ENCODE results near the gene GBGT1. TPM values are rescaled to one million over a fixed set of nuclear protein-coding genes. Genes with fewer than 3 reads are reported as not detected.

The GBGT1 gene
- total and polyA plus RNA-seq, 9 of the 15 experiments (the other 6 are each of a cell fraction or from before 2014, with no cell fraction given) = 0.55 to 25.8 (median 13.7) TPM

DNA sequence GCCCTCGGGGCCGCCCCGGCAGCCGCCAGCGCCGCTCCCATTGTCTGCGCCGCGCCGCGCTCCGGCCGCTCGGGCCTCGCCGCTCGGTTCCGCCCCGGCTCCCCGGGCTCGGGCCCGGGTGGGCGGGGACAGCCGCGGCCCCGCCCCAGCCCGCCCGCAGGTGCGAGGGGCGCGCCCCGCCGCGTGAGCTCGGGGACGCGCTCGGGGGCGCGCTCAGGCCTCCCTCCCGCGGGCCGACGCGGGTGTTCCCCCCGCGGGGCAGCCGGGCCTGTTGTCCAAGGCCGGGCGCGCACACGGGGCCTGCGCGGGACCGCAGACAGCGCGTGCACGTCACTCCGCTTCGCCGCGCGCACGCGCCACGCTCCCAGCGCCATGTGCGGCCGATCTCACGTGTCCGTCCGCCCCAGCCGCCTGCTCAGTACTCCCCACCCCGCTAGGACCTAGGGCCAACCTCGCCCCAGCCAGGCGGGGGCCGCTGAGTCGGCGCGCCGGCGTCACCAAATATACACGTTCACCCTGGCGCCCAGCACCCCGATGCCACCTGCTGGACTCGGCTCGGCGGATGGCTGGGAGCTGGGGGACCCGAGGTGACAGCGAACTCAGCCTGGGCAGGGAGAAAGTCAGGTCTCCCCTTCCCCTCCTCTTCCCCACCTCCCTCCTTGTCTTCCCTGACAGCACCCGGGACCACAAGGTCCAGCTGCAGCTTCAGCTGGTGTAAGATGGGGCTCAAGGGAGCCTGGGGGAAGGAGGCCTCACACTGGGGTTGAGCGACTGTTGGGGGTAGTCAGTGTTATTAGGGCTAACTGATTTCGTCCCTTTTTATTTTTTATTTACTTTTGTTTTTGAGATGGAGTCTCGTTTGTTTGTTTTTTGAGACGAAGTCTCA, 14.3 kb downstream of the GBGT1 start (continued):
- TF ChIP-seq, protein P1, sequence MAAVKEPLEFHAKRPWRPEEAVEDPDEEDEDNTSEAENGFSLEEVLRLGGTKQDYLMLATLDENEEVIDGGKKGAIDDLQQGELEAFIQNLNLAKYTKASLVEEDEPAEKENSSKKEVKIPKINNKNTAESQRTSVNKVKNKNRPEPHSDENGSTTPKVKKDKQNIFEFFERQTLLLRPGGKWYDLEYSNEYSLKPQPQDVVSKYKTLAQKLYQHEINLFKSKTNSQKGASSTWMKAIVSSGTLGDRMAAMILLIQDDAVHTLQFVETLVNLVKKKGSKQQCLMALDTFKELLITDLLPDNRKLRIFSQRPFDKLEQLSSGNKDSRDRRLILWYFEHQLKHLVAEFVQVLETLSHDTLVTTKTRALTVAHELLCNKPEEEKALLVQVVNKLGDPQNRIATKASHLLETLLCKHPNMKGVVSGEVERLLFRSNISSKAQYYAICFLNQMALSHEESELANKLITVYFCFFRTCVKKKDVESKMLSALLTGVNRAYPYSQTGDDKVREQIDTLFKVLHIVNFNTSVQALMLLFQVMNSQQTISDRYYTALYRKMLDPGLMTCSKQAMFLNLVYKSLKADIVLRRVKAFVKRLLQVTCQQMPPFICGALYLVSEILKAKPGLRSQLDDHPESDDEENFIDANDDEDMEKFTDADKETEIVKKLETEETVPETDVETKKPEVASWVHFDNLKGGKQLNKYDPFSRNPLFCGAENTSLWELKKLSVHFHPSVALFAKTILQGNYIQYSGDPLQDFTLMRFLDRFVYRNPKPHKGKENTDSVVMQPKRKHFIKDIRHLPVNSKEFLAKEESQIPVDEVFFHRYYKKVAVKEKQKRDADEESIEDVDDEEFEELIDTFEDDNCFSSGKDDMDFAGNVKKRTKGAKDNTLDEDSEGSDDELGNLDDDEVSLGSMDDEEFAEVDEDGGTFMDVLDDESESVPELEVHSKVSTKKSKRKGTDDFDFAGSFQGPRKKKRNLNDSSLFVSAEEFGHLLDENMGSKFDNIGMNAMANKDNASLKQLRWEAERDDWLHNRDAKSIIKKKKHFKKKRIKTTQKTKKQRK (IDR thresholded peaks at IDR 0.05; ENCODE audit: borderline replicate concordance, low read depth, low read length) = no peak
- TF ChIP-seq TGIF2 (CRISPR knock-in tag; IDR thresholded peaks at IDR 0.05) (no peak; the same call in 1 of the 2 replicates), PHB (CRISPR knock-in tag; IDR thresholded peaks at IDR 0.05) (peak; percentile 78; the same call in 1 of the 2 replicates), THRAP3 (IDR thresholded peaks at IDR 0.05; ENCODE audit: borderline replicate concordance) (no peak), MYC (IDR thresholded peaks at IDR 0.05; ENCODE audit: low read depth, low read length) (peak; percentile 100), MYC (CRISPR knock-in tag; IDR thresholded peaks at IDR 0.05; ENCODE audit: borderline replicate concordance, low read depth) (peak; percentile 84; the same call in 1 of the 2 replicates), ZKSCAN8 (CRISPR knock-in tag; IDR thresholded peaks at IDR 0.05) (no peak), BACH1 (tag; IDR thresholded peaks at IDR 0.05) (peak; percentile 57; the same call in 1 of the 2 replicates), CHD4 (IDR thresholded peaks at IDR 0.05; ENCODE audit: insufficient read depth, insufficient replicate concordance, low read depth, low read length, poor library complexity, severe bottlenecking) (no peak), PYGO2 (tag; IDR thresholded peaks at IDR 0.05) (no peak), POLR3A (IDR thresholded peaks at IDR 0.05; ENCODE audit: borderline replicate concordance, extremely low read depth, insufficient read depth, insufficient read length) (no peak)
- TF ChIP-seq, protein P2, sequence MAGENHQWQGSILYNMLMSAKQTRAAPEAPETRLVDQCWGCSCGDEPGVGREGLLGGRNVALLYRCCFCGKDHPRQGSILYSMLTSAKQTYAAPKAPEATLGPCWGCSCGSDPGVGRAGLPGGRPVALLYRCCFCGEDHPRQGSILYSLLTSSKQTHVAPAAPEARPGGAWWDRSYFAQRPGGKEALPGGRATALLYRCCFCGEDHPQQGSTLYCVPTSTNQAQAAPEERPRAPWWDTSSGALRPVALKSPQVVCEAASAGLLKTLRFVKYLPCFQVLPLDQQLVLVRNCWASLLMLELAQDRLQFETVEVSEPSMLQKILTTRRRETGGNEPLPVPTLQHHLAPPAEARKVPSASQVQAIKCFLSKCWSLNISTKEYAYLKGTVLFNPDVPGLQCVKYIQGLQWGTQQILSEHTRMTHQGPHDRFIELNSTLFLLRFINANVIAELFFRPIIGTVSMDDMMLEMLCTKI (IDR thresholded peaks at IDR 0.05; ENCODE audit: partially characterized antibody) = no peak
- TF ChIP-seq, protein P3, sequence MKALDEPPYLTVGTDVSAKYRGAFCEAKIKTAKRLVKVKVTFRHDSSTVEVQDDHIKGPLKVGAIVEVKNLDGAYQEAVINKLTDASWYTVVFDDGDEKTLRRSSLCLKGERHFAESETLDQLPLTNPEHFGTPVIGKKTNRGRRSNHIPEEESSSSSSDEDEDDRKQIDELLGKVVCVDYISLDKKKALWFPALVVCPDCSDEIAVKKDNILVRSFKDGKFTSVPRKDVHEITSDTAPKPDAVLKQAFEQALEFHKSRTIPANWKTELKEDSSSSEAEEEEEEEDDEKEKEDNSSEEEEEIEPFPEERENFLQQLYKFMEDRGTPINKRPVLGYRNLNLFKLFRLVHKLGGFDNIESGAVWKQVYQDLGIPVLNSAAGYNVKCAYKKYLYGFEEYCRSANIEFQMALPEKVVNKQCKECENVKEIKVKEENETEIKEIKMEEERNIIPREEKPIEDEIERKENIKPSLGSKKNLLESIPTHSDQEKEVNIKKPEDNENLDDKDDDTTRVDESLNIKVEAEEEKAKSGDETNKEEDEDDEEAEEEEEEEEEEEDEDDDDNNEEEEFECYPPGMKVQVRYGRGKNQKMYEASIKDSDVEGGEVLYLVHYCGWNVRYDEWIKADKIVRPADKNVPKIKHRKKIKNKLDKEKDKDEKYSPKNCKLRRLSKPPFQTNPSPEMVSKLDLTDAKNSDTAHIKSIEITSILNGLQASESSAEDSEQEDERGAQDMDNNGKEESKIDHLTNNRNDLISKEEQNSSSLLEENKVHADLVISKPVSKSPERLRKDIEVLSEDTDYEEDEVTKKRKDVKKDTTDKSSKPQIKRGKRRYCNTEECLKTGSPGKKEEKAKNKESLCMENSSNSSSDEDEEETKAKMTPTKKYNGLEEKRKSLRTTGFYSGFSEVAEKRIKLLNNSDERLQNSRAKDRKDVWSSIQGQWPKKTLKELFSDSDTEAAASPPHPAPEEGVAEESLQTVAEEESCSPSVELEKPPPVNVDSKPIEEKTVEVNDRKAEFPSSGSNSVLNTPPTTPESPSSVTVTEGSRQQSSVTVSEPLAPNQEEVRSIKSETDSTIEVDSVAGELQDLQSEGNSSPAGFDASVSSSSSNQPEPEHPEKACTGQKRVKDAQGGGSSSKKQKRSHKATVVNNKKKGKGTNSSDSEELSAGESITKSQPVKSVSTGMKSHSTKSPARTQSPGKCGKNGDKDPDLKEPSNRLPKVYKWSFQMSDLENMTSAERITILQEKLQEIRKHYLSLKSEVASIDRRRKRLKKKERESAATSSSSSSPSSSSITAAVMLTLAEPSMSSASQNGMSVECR (CRISPR knock-in tag; IDR thresholded peaks at IDR 0.05) = peak; percentile 86
- TF ChIP-seq, protein P4, sequence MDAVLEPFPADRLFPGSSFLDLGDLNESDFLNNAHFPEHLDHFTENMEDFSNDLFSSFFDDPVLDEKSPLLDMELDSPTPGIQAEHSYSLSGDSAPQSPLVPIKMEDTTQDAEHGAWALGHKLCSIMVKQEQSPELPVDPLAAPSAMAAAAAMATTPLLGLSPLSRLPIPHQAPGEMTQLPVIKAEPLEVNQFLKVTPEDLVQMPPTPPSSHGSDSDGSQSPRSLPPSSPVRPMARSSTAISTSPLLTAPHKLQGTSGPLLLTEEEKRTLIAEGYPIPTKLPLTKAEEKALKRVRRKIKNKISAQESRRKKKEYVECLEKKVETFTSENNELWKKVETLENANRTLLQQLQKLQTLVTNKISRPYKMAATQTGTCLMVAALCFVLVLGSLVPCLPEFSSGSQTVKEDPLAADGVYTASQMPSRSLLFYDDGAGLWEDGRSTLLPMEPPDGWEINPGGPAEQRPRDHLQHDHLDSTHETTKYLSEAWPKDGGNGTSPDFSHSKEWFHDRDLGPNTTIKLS (IDR thresholded peaks at IDR 0.05; ENCODE audit: borderline replicate concordance, low read depth) = peak; percentile 69; the same call in 1 of the 2 replicates

All from K562 (cell line).